Esophagus squamous epithelium (tissue), 4 donors: Measurements from ENCODE around the gene ABR.

Experiments
- CTCF ChIP-seq, 6 experiments: fragments of 450-650 bp in 4 of 6; fragments of 200-600 bp in 2 of 6; sonication (generic) in 2 of 6; IDR thresholded peaks; one replicate each; pipeline ENCODE4 v1.5.1; 2016 to 2019; ENCODE audit warnings: antibody characterized with exemption in 6 of 6, mild to moderate bottlenecking in 4 of 6, moderate library complexity in 4 of 6
- POLR2A ChIP-seq, 4 donors: fragments of 450-650 bp; IDR thresholded peaks; one replicate each; pipeline ENCODE4 v1.6.1; 2017; ENCODE audit warnings: antibody characterized with exemption in 4 of 4, mild to moderate bottlenecking in 4 of 4, moderate library complexity in 3 of 4

GRCh38 chr17:1217089-1217385 lies 37.3 kb upstream of the ABR start:
- no peak for TF ChIP-seq CTCF (IDR thresholded peaks at IDR 0.05)
- no peak for TF ChIP-seq POLR2A (IDR thresholded peaks at IDR 0.05)
